ENCODE measurements around the gene UBE4B.

DNA sequence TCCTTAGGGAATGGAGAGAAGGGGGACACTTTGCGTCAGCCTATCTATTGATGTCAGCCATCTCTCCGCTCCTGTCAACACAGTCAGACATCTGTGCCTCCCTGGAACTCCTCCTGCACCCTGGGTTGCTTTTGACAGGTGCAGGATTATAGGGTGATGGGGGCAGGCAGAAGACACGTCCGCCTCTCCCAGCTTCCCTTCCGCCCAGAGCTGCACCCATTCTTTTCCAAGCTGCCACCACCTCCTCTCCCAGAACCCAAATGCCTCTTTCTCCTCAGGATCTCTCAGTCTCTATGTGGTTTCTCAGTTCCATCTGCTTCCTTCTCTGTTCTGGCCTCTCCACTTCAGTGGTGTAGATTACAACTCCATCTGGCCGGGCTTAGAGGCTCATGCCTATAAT lies 160.5 kb downstream of the UBE4B start:
- TF ChIP-seq, protein P1, sequence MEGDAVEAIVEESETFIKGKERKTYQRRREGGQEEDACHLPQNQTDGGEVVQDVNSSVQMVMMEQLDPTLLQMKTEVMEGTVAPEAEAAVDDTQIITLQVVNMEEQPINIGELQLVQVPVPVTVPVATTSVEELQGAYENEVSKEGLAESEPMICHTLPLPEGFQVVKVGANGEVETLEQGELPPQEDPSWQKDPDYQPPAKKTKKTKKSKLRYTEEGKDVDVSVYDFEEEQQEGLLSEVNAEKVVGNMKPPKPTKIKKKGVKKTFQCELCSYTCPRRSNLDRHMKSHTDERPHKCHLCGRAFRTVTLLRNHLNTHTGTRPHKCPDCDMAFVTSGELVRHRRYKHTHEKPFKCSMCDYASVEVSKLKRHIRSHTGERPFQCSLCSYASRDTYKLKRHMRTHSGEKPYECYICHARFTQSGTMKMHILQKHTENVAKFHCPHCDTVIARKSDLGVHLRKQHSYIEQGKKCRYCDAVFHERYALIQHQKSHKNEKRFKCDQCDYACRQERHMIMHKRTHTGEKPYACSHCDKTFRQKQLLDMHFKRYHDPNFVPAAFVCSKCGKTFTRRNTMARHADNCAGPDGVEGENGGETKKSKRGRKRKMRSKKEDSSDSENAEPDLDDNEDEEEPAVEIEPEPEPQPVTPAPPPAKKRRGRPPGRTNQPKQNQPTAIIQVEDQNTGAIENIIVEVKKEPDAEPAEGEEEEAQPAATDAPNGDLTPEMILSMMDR (conservative IDR thresholded peaks at IDR 0.05; ENCODE audit: low read depth, low read length), result no peak
- TF ChIP-seq RAD21 (IDR thresholded peaks at IDR 0.05; ENCODE audit: low read length) (no peak), BHLHE40 (IDR thresholded peaks at IDR 0.05; ENCODE audit: low read depth, low read length) (no peak), RFX5 (IDR thresholded peaks at IDR 0.05; ENCODE audit: low read depth, low read length) (no peak), POLR2A (IDR thresholded peaks at IDR 0.05; ENCODE audit: low read depth, low read length) (no peak), FOS (IDR thresholded peaks at IDR 0.05; ENCODE audit: low read depth, low read length) (no peak), CHD1 (IDR thresholded peaks at IDR 0.05; ENCODE audit: low read depth, low read length) (no peak)
- TF ChIP-seq, protein P2, sequence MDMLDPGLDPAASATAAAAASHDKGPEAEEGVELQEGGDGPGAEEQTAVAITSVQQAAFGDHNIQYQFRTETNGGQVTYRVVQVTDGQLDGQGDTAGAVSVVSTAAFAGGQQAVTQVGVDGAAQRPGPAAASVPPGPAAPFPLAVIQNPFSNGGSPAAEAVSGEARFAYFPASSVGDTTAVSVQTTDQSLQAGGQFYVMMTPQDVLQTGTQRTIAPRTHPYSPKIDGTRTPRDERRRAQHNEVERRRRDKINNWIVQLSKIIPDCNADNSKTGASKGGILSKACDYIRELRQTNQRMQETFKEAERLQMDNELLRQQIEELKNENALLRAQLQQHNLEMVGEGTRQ (IDR thresholded peaks at IDR 0.05; ENCODE audit: low read depth, low read length), result no peak
